Endothelial cell of umbilical vein (primary cell): ENCODE results near the gene ZNRF3. TPM values are rescaled to one million over a fixed set of nuclear protein-coding genes. Genes with fewer than 3 reads are reported as not detected.

Experiments used
- BruUV-seq: library from RNA; stranded (reverse); fragments of 400-500 nt; replicated peaks from 2 replicates; lab custom pipeline; 2021; lab: Mats Ljungman, UMichigan
- CTCF ChIA-PET: fragments of 300-600, 350-600 bp; sonication (Branson Sonifier 250); formaldehyde crosslinking; loops from one replicate; lab custom pipeline; 2021; ENCODE audit warnings: antibody characterized with exemption, inconsistent platforms; lab: Charles Lee
- POLR2A ChIA-PET: fragments of 300-600, 350-600 bp; sonication (Branson Sonifier 250); formaldehyde crosslinking; loops from one replicate; lab custom pipeline; 2021; ENCODE audit warnings: antibody characterized with exemption, inconsistent platforms; lab: Charles Lee
- DNase-seq: peaks from one replicate; pipeline ENCODE4 v3.0.0-alpha.2; 2011; ENCODE audit warnings: low read depth, low spot score
- FAIRE-seq: peaks from 2 replicates; lab custom pipeline; 2011; peaks lifted over from hg19 to GRCh38; lab: Jason Lieb, UNC
- H2AFZ ChIP-seq: 2 replicates; pipeline ENCODE4 v1.6.0; 2012; ENCODE audit warnings: low read depth, low read length, control low read depth, inconsistent platforms
- H3K27ac ChIP-seq: 2 replicates; pipeline ENCODE4 v1.5.1; 2011; ENCODE audit warnings: low read depth, mild to moderate bottlenecking, control low read depth, low read length, moderate library complexity; ENCODE audit not compliant: insufficient read depth
- H3K27me3 ChIP-seq, 2 experiments: 2 replicates each; pipeline versions ENCODE4 v1.6.0 to v1.6.1; 2011; ENCODE audit warnings: low read length in 2 of 2, mixed read lengths in 1 of 2; ENCODE audit not compliant: control insufficient read depth in 2 of 2, insufficient read depth in 2 of 2
- H3K36me3 ChIP-seq, 2 experiments: 2 replicates in 1 of 2; 3 replicates in 1 of 2; pipeline ENCODE4 v1.5.1; 2011; ENCODE audit warnings: low read length in 2 of 2, mild to moderate bottlenecking in 1 of 2, moderate library complexity in 1 of 2; ENCODE audit not compliant: control insufficient read depth in 2 of 2, insufficient read depth in 2 of 2; ENCODE audit errors: extremely low read depth in 1 of 2
- H3K4me1 ChIP-seq: 3 replicates; pipeline ENCODE4 v1.5.1; 2011; ENCODE audit warnings: mild to moderate bottlenecking, low read length; ENCODE audit not compliant: control insufficient read depth, insufficient read depth; ENCODE audit errors: extremely low read depth
- H3K4me2 ChIP-seq: 2 replicates; pipeline ENCODE4 v1.6.1; 2011; ENCODE audit warnings: low read length, control low read depth, mixed read lengths; ENCODE audit not compliant: insufficient read depth
- H3K4me3 ChIP-seq, 3 experiments: fragments of 200-600 bp in 1 of 3; sonication (generic), shearing (Covaris generic) in 1 of 3; replicated peaks in 1 of 3; 2 replicates each; pipeline ENCODE4 v1.5.1; 2011 to 2016; ENCODE audit warnings: control low read depth in 3 of 3, low read length in 3 of 3, mild to moderate bottlenecking in 2 of 3, inconsistent platforms in 1 of 3, low read depth in 1 of 3, moderate library complexity in 1 of 3; ENCODE audit not compliant: insufficient read depth in 1 of 3
- H3K79me2 ChIP-seq: 2 replicates; pipeline ENCODE4 v1.6.0; 2012; ENCODE audit warnings: low read length, inconsistent platforms; ENCODE audit not compliant: control insufficient read depth, insufficient read depth
- H3K9ac ChIP-seq: replicated peaks from 2 replicates; pipeline ENCODE3; 2011; ENCODE audit warnings: low read length, control low read depth; ENCODE audit not compliant: insufficient read depth; ENCODE audit errors: extremely low read depth
- H3K9me1 ChIP-seq: replicated peaks from 3 replicates; pipeline ENCODE4 v1.6.0; 2011; ENCODE audit warnings: mild to moderate bottlenecking, low read length; ENCODE audit not compliant: control insufficient read depth, insufficient read depth; ENCODE audit errors: extremely low read depth
- H3K9me3 ChIP-seq: replicated peaks from 2 replicates; pipeline ENCODE4 v1.5.1; 2012; ENCODE audit warnings: low read length, inconsistent platforms; ENCODE audit not compliant: control insufficient read depth, insufficient read depth
- H4K20me1 ChIP-seq: replicated peaks from 2 replicates; pipeline ENCODE3; 2011; ENCODE audit warnings: mild to moderate bottlenecking, low read length; ENCODE audit not compliant: control insufficient read depth, insufficient read depth; ENCODE audit errors: extremely low read depth
- CTCF ChIP-seq, 2 donors: IDR thresholded peaks; 1 replicate in 1 of 2; 2 replicates in 1 of 2; pipeline ENCODE4 v1.5.1; 2011; ENCODE audit warnings: low read length in 2 of 2, mild to moderate bottlenecking in 2 of 2, moderate library complexity in 2 of 2, control low read depth in 1 of 2, inconsistent platforms in 1 of 2, low read depth in 1 of 2; ENCODE audit not compliant: insufficient read depth in 1 of 2; ENCODE audit errors: extremely low read depth in 1 of 2
- EZH2 ChIP-seq: IDR thresholded peaks from 2 replicates; pipeline ENCODE4 v1.6.1; 2012; ENCODE audit warnings: borderline replicate concordance, low read depth, mild to moderate bottlenecking, moderate library complexity, low read length, inconsistent platforms; ENCODE audit not compliant: severe bottlenecking
- FOS ChIP-seq: IDR thresholded peaks from 2 replicates; pipeline ENCODE4 v1.6.1; 2011; ENCODE audit warnings: mild to moderate bottlenecking, low read length, moderate library complexity, borderline replicate concordance; ENCODE audit not compliant: insufficient read depth
- GATA2 ChIP-seq: IDR thresholded peaks from 2 replicates; pipeline ENCODE4 v1.7.0; 2011; ENCODE audit warnings: low read depth, mild to moderate bottlenecking, moderate library complexity, mixed read lengths, low read length; ENCODE audit not compliant: insufficient read length, insufficient read depth
- JUN ChIP-seq: IDR thresholded peaks from 2 replicates; pipeline ENCODE4 v1.6.1; 2011; ENCODE audit warnings: borderline replicate concordance, low read depth; ENCODE audit not compliant: insufficient read length, insufficient read depth
- MAX ChIP-seq: IDR thresholded peaks from 2 replicates; pipeline ENCODE4 v1.6.1; 2011; ENCODE audit not compliant: insufficient read depth, insufficient read length
- MYC ChIP-seq: IDR thresholded peaks from one replicate; pipeline ENCODE4 v1.6.1; 2011; ENCODE audit warnings: mild to moderate bottlenecking, low read depth, low read length
- POLR2A ChIP-seq: IDR thresholded peaks from 2 replicates; pipeline ENCODE4 v1.6.1; 2012; ENCODE audit warnings: low read depth, mild to moderate bottlenecking, control low read depth, low read length
- POLR2AphosphoS5 ChIP-seq: IDR thresholded peaks from 2 replicates; pipeline ENCODE4 v1.6.1; 2012; ENCODE audit warnings: low read depth, mild to moderate bottlenecking, control low read depth, low read length, moderate library complexity; ENCODE audit not compliant: insufficient read depth
- dilution Hi-C: fragments of 300-500 bp; cut with MboI; formaldehyde crosslinking; loops from one replicate; pipeline ENCODE4 v1.15.0; 2019; ENCODE audit warnings: low sequenced_read_pairs; ENCODE audit not compliant: extremely low pct_ligation_motif_present
- intact Hi-C: fragments of 100-400 bp; cut with micrococcal nuclease; formaldehyde crosslinking; loops from one replicate; pipeline ENCODE4 v1.10.0; 2022
- polyA plus RNA-seq, 4 experiments: library from polyadenylated mRNA; depleted of rRNA in 3 of 4; stranded (reverse) in 3 of 4; unstranded in 1 of 4; fragments of >200 nt; gene quantifications; 2 replicates each; pipeline versions ENCODE4 v1.2.1 to v1.2.3, GENCODE V29; 2011 to 2012; ENCODE audit warnings: missing spikeins in 1 of 4
- total RNA-seq: library from RNA; stranded (reverse); gene quantifications from 2 replicates; pipeline ENCODE4 v1.2.3, GENCODE V29; 2021

The ZNRF3 gene
- total and polyA plus RNA-seq, 2 donors (not counting 3 experiments of a cell fraction or from before 2014, with no cell fraction given), result 2.7 to 5.2 TPM

GRCh38 chr22:28873183-28873963, 10.0 kb upstream of the ZNRF3 start:
- no peak overlapping the region for H3K27ac ChIP-seq
- ChIA-PET CTCF (interaction anchor here (1.5 kb wide), 1 partner anchor 10 kb away, joined by 4 read pairs; the partner anchor contains the start of gene ZNRF3), POLR2A (no interaction called here)
- no peak overlapping the region for H3K4me3 ChIP-seq
- H3K9me3 ChIP-seq, result no peaks in the 10 kb centered on the region
- TF ChIP-seq MAX, result no peak
- TF ChIP-seq CTCF (IDR thresholded peaks at IDR 0.05; ENCODE audit: extremely low read depth in 1 of 2, insufficient read depth in 1 of 2, low read depth in 1 of 2, low read length in 2 of 2), result no peak
- no peak for TF ChIP-seq GATA2
- no peak for TF ChIP-seq FOS
- no peak for TF ChIP-seq POLR2AphosphoS5
- no peak for TF ChIP-seq POLR2A
- no peak for TF ChIP-seq EZH2
- no peak for TF ChIP-seq JUN
- no peak for TF ChIP-seq MYC
- no peaks in the 10 kb centered on the region for H3K9me1 ChIP-seq
- H3K9ac ChIP-seq, result no peak overlapping the region
- no peak overlapping the region for H3K4me2 ChIP-seq
- intact Hi-C loops (no loop called here), dilution Hi-C loops (no loop called here)
- H4K20me1 ChIP-seq, result no peaks in the 10 kb centered on the region
- DNase-seq (no peak), FAIRE-seq (no peak)
- H3K79me2 ChIP-seq, result no peaks in the 10 kb centered on the region
- no peak overlapping the region for H2AFZ ChIP-seq
- H3K36me3 ChIP-seq, result no peaks in the 10 kb centered on the region
- no TSS peak for BruUV-seq
- H3K4me1 ChIP-seq, result no peaks in the 10 kb centered on the region
- no peaks in the 10 kb centered on the region for H3K27me3 ChIP-seq
